ENCODE data around the gene NLRC3. TPM values are rescaled to one million over a fixed set of nuclear protein-coding genes. Genes with fewer than 3 reads are reported as not detected.

NLRC3 gene
- polyA plus RNA-seq (2013) = 22.3 TPM

- CTCF ChIA-PET = no interaction called here
- peak within 1 kb of the TSS; percentile 50 to 86 (median 73) for H3K4me3 ChIP-seq (ENCODE audit: control insufficient read depth in 1 of 7, extremely low read depth in 1 of 7, insufficient read depth in 4 of 7, low read depth in 2 of 7, low read length in 6 of 7)
- H3K27ac ChIP-seq (ENCODE audit: insufficient read depth in 1 of 2, low read depth in 1 of 2, low read length in 2 of 2, poor library complexity in 1 of 2, severe bottlenecking in 2 of 2) = peak within 1 kb of the TSS; percentile 47 to 81
- DNase-seq = peak; percentile 21 to 82 (median 76)
- peaks cover 0 to 6% (median 3%) of the 10 kb centered on the region in 4 experiments for H3K36me3 ChIP-seq (ENCODE audit: control insufficient read depth in 4 of 4, insufficient read depth in 4 of 4, low read length in 3 of 4)
- POLR2A ChIA-PET = interaction anchor here (0.6 to 1.9 kb wide), 3 partner anchors 9 to 871 kb away, joined by 3 to 5 read pairs (median 3); partner anchors contain the start of gene SLX4
- H3K4me1 ChIP-seq (ENCODE audit: control extremely low read depth in 1 of 4, control insufficient read depth in 4 of 4, insufficient read depth in 4 of 4, low read length in 3 of 4) = peaks cover 5 to 72% (median 66%) of the 10 kb centered on the region in 4 experiments
- WGBS (ENCODE audit: insufficient coverage) = 2% methylated on average over 8 of the region's 18 CpGs
- H3K27me3 ChIP-seq (replicated peaks in 2 of 5; ENCODE audit: control insufficient read depth in 4 of 5, insufficient read depth in 5 of 5, low read length in 4 of 5) = no peaks in the 10 kb centered on the region
- no peaks in the 10 kb centered on the region for H3K9me3 ChIP-seq (ENCODE audit: control extremely low read depth in 1 of 5, control insufficient read depth in 4 of 5, insufficient read depth in 2 of 5, low read depth in 1 of 5, low read length in 4 of 5)
These were observed at the start of gene NLRC3 for GRCh38 chr16:3577302-3577752. Gene NLRC3, minus strand, starts transcription at chr16:3577403. Its CDS starts 12,367 bp downstream, at chr16:3565036.

- no peak overlapping the region for H3K27ac ChIP-seq (ENCODE audit: insufficient read depth in 1 of 2, low read depth in 1 of 2, low read length in 2 of 2, poor library complexity in 1 of 2, severe bottlenecking in 2 of 2)
These were observed 48.9 kb upstream of the NLRC3 start for GRCh38 chr16:3625911-3626732.

GRCh38 chr16:3625331-3625730 lies 48.1 kb upstream of the NLRC3 start:
- no peaks in the 10 kb centered on the region for H3K27me3 ChIP-seq (replicated peaks in 2 of 5; ENCODE audit: control insufficient read depth in 4 of 5, insufficient read depth in 5 of 5, low read length in 4 of 5)
- no peaks in the 10 kb centered on the region for H3K9me3 ChIP-seq (ENCODE audit: control extremely low read depth in 1 of 5, control insufficient read depth in 4 of 5, insufficient read depth in 2 of 5, low read depth in 1 of 5, low read length in 4 of 5)
- WGBS (ENCODE audit: insufficient coverage) = 97% methylated on average over 4 of the region's 5 CpGs
- ChIA-PET POLR2A (no interaction called here), CTCF (no interaction called here)
- no peak for DNase-seq
- no peak overlapping the region for H3K4me3 ChIP-seq (ENCODE audit: control insufficient read depth in 1 of 7, extremely low read depth in 1 of 7, insufficient read depth in 4 of 7, low read depth in 2 of 7, low read length in 6 of 7)
- H3K27ac ChIP-seq (ENCODE audit: insufficient read depth in 1 of 2, low read depth in 1 of 2, low read length in 2 of 2, poor library complexity in 1 of 2, severe bottlenecking in 2 of 2) = no peak overlapping the region
- H3K36me3 ChIP-seq (ENCODE audit: control insufficient read depth in 4 of 4, insufficient read depth in 4 of 4, low read length in 3 of 4) = no peaks in the 10 kb centered on the region
- H3K4me1 ChIP-seq (ENCODE audit: control extremely low read depth in 1 of 4, control insufficient read depth in 4 of 4, insufficient read depth in 4 of 4, low read length in 3 of 4) = peaks cover 13 to 26% (median 19%) of the 10 kb centered on the region in 4 experiments

More at GRCh38 chr16:3625911-3626732, 48.9 kb upstream of the NLRC3 start:
- Histone ChIP-seq H3K27me3 (replicated peaks in 2 of 5; ENCODE audit: control insufficient read depth in 4 of 5, insufficient read depth in 5 of 5, low read length in 4 of 5) (no peaks in the 10 kb centered on the region), H3K36me3 (ENCODE audit: control insufficient read depth in 4 of 4, insufficient read depth in 4 of 4, low read length in 3 of 4) (no peaks in the 10 kb centered on the region), H3K4me1 (ENCODE audit: control extremely low read depth in 1 of 4, control insufficient read depth in 4 of 4, insufficient read depth in 4 of 4, low read length in 3 of 4) (peaks cover 13 to 26% (median 19%) of the 10 kb centered on the region in 4 experiments), H3K9me3 (ENCODE audit: control extremely low read depth in 1 of 5, control insufficient read depth in 4 of 5, insufficient read depth in 2 of 5, low read depth in 1 of 5, low read length in 4 of 5) (no peaks in the 10 kb centered on the region), H3K4me3 (ENCODE audit: control insufficient read depth in 1 of 7, extremely low read depth in 1 of 7, insufficient read depth in 4 of 7, low read depth in 2 of 7, low read length in 6 of 7) (peak overlapping the region in 1 of 7 experiments; percentile 27)
- WGBS (ENCODE audit: insufficient coverage) = 100% methylated on average over 2 of the region's 4 CpGs
- ChIA-PET CTCF (interaction anchor here (0.6 to 1.3 kb wide), 3 partner anchors 14 to 28 kb away, joined by 3 to 5 read pairs (median 3); partner anchors contain the start of genes DNASE1 and SLX4), POLR2A (interaction anchor here (0.6 kb wide), 3 partner anchors 169 to 847 kb away, joined by 3 to 4 read pairs (median 3); no protein-coding TSS in a partner anchor)
- peak; percentile 31 to 78 (median 67) for DNase-seq

- 100% methylated on average over 1 of the region's 3 CpGs for WGBS (ENCODE audit: insufficient coverage)
- Histone ChIP-seq H3K9me3 (ENCODE audit: control extremely low read depth in 1 of 5, control insufficient read depth in 4 of 5, insufficient read depth in 2 of 5, low read depth in 1 of 5, low read length in 4 of 5) (no peaks in the 10 kb centered on the region), H3K27me3 (replicated peaks in 2 of 5; ENCODE audit: control insufficient read depth in 4 of 5, insufficient read depth in 5 of 5, low read length in 4 of 5) (no peaks in the 10 kb centered on the region), H3K4me3 (ENCODE audit: control insufficient read depth in 1 of 7, extremely low read depth in 1 of 7, insufficient read depth in 4 of 7, low read depth in 2 of 7, low read length in 6 of 7) (no peak overlapping the region), H3K36me3 (ENCODE audit: control insufficient read depth in 4 of 4, insufficient read depth in 4 of 4, low read length in 3 of 4) (no peaks in the 10 kb centered on the region), H3K4me1 (ENCODE audit: control extremely low read depth in 1 of 4, control insufficient read depth in 4 of 4, insufficient read depth in 4 of 4, low read length in 3 of 4) (peaks cover 13 to 26% (median 17%) of the 10 kb centered on the region in 4 experiments), H3K27ac (ENCODE audit: insufficient read depth in 1 of 2, low read depth in 1 of 2, low read length in 2 of 2, poor library complexity in 1 of 2, severe bottlenecking in 2 of 2) (no peak overlapping the region)
- DNase-seq = no peak
- ChIA-PET POLR2A (no interaction called here), CTCF (no interaction called here)
These were observed 46.4 kb upstream of the NLRC3 start for GRCh38 chr16:3623642-3624041.

GRCh38 chr16:3618769-3619141 lies 41.6 kb upstream of the NLRC3 start:
- CTCF ChIA-PET = no interaction called here
- Histone ChIP-seq H3K4me3 (ENCODE audit: control insufficient read depth in 1 of 7, extremely low read depth in 1 of 7, insufficient read depth in 4 of 7, low read depth in 2 of 7, low read length in 6 of 7) (no peak overlapping the region), H3K4me1 (ENCODE audit: control extremely low read depth in 1 of 4, control insufficient read depth in 4 of 4, insufficient read depth in 4 of 4, low read length in 3 of 4) (peaks cover 0 to 4% (median under 1%) of the 10 kb centered on the region in 4 experiments), H3K27ac (ENCODE audit: insufficient read depth in 1 of 2, low read depth in 1 of 2, low read length in 2 of 2, poor library complexity in 1 of 2, severe bottlenecking in 2 of 2) (no peak overlapping the region), H3K36me3 (ENCODE audit: control insufficient read depth in 4 of 4, insufficient read depth in 4 of 4, low read length in 3 of 4) (peaks cover 0 to 5% (median 3%) of the 10 kb centered on the region in 4 experiments), H3K27me3 (replicated peaks in 2 of 5; ENCODE audit: control insufficient read depth in 4 of 5, insufficient read depth in 5 of 5, low read length in 4 of 5) (no peaks in the 10 kb centered on the region), H3K9me3 (ENCODE audit: control extremely low read depth in 1 of 5, control insufficient read depth in 4 of 5, insufficient read depth in 2 of 5, low read depth in 1 of 5, low read length in 4 of 5) (peaks cover 0 to 2% (median 0%) of the 10 kb centered on the region in 5 experiments)
- POLR2A ChIA-PET = no interaction called here
- no CpG with 5 or more reads among the region's 3 CpGs for WGBS (ENCODE audit: insufficient coverage)
- DNase-seq = peak; percentile 13 to 44 (median 25)

- peaks cover 0 to 2% (median 0%) of the 10 kb centered on the region in 5 experiments for H3K9me3 ChIP-seq (ENCODE audit: control extremely low read depth in 1 of 5, control insufficient read depth in 4 of 5, insufficient read depth in 2 of 5, low read depth in 1 of 5, low read length in 4 of 5)
- peak overlapping the region in 4 of 7 experiments; percentile 1 to 97 (median 94) for H3K4me3 ChIP-seq (ENCODE audit: control insufficient read depth in 1 of 7, extremely low read depth in 1 of 7, insufficient read depth in 4 of 7, low read depth in 2 of 7, low read length in 6 of 7)
- H3K36me3 ChIP-seq (ENCODE audit: control insufficient read depth in 4 of 4, insufficient read depth in 4 of 4, low read length in 3 of 4) = peaks cover 0 to 5% (median 3%) of the 10 kb centered on the region in 4 experiments
- H3K4me1 ChIP-seq (ENCODE audit: control extremely low read depth in 1 of 4, control insufficient read depth in 4 of 4, insufficient read depth in 4 of 4, low read length in 3 of 4) = peaks cover 5 to 35% (median 22%) of the 10 kb centered on the region in 4 experiments
- CTCF ChIA-PET = interaction anchor here (1.0 to 1.3 kb wide), 4 partner anchors 14 to 69 kb away, joined by 3 to 5 read pairs (median 4); partner anchors contain the start of gene DNASE1
- 94% methylated on average over 24 of the region's 34 CpGs for WGBS (ENCODE audit: insufficient coverage)
- no peaks in the 10 kb centered on the region for H3K27me3 ChIP-seq (replicated peaks in 2 of 5; ENCODE audit: control insufficient read depth in 4 of 5, insufficient read depth in 5 of 5, low read length in 4 of 5)
- DNase-seq = peak in 1 of 3 donors; percentile 6
- POLR2A ChIA-PET = interaction anchor here (0.6 to 1.2 kb wide), 2 partner anchors 35 to 77 kb away, joined by 3 to 4 read pairs; partner anchors contain the start of gene NLRC3
- H3K27ac ChIP-seq (ENCODE audit: insufficient read depth in 1 of 2, low read depth in 1 of 2, low read length in 2 of 2, poor library complexity in 1 of 2, severe bottlenecking in 2 of 2) = peak overlapping the region in 1 of 2 experiments; percentile 90
These were observed 35.6 kb upstream of the NLRC3 start for GRCh38 chr16:3612510-3613466.

Data from common myeloid progenitor, CD34-positive (primary cell).